Colonic mucosa (tissue), 4 donors: ENCODE measurements around the gene FMNL2. TPM values are rescaled to one million over a fixed set of nuclear protein-coding genes. Genes with fewer than 3 reads are reported as not detected.

ENCODE experiments used
- DNase-seq: peaks from one replicate; pipeline ENCODE4 v3.0.0-alpha.2; 2020
- H3K27ac ChIP-seq: fragments of 200-600 bp; one replicate; pipeline ENCODE4 v1.8.0; 2021
- H3K27me3 ChIP-seq: fragments of 200-600 bp; one replicate; pipeline ENCODE4 v1.8.0; 2021
- H3K36me3 ChIP-seq: fragments of 200-600 bp; one replicate; pipeline ENCODE4 v1.8.0; 2021
- H3K4me1 ChIP-seq: fragments of 200-600 bp; one replicate; pipeline ENCODE4 v1.8.0; 2021; ENCODE audit warnings: mild to moderate bottlenecking
- H3K4me3 ChIP-seq: fragments of 200-600 bp; one replicate; pipeline ENCODE4 v1.8.0; 2021
- H3K9ac ChIP-seq, 2 donors: one replicate each; pipeline ENCODE4 v1.7.0; 2013; ENCODE audit warnings: control low read depth in 2 of 2, low read depth in 2 of 2, low read length in 2 of 2
- H3K9me3 ChIP-seq: fragments of 200-600 bp; one replicate; pipeline ENCODE4 v1.8.0; 2021
- intact Hi-C: fragments of 100-400 bp; cut with DNase I; formaldehyde crosslinking; loops from one replicate; pipeline ENCODE4 v1.14.1; 2022
- total RNA-seq, 2 donors: library from RNA; stranded (reverse); fragmentation: NEBNext Ultra II Directional in 1 of 2; extraction: Animal tissue kit (Norgen Biotek cat#: 25700) in 1 of 2; gene quantifications; one replicate each; pipeline ENCODE4 v1.2.1, GENCODE V29; 2021
- TF ChIP-seq, protein P1 (sequence below): fragments of 200-600 bp; IDR thresholded peaks from one replicate; pipeline ENCODE4 v1.8.0; 2022; ENCODE audit warnings: antibody characterized with exemption, mild to moderate bottlenecking
- donor health status: healthy.
- donor health status: DM: no; HTN: no; CAD: no.
- donor health status: DM: no; HTN: no; CAD: no.

The FMNL2 gene
- total RNA-seq, 2 donors from 2014 or later: 10.6 to 17.5 TPM

DNA sequence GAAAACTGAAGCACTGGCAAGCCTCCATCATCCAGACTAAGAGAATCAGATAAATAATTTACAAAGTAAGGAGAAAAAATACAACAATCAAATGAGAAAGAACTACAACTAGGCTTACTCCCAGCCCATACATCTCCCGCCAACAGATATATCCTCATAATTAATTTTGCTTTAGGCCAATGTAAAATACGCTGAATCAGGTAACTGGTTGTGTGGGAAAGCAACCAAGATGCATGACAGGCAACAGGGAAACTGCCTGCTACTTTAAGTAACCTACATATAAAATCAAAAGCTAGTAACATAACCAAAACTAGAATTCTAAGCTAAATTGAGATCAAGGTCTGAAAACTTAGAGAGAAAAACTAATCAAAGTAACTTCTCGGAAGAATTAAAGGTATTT lies 360.8 kb downstream of the FMNL2 start:
- TF ChIP-seq, protein P1, sequence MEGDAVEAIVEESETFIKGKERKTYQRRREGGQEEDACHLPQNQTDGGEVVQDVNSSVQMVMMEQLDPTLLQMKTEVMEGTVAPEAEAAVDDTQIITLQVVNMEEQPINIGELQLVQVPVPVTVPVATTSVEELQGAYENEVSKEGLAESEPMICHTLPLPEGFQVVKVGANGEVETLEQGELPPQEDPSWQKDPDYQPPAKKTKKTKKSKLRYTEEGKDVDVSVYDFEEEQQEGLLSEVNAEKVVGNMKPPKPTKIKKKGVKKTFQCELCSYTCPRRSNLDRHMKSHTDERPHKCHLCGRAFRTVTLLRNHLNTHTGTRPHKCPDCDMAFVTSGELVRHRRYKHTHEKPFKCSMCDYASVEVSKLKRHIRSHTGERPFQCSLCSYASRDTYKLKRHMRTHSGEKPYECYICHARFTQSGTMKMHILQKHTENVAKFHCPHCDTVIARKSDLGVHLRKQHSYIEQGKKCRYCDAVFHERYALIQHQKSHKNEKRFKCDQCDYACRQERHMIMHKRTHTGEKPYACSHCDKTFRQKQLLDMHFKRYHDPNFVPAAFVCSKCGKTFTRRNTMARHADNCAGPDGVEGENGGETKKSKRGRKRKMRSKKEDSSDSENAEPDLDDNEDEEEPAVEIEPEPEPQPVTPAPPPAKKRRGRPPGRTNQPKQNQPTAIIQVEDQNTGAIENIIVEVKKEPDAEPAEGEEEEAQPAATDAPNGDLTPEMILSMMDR: no peak
- H3K36me3 ChIP-seq: no peaks in the 10 kb centered on the region
- no peak overlapping the region for H3K27ac ChIP-seq
- H3K27me3 ChIP-seq: no peaks in the 10 kb centered on the region
- no peak for DNase-seq
- no peak overlapping the region for H3K4me3 ChIP-seq
- intact Hi-C loops: no loop called here
- no peak overlapping the region for H3K9ac ChIP-seq
- H3K4me1 ChIP-seq: no peaks in the 10 kb centered on the region
- H3K9me3 ChIP-seq: no peaks in the 10 kb centered on the region

DNA sequence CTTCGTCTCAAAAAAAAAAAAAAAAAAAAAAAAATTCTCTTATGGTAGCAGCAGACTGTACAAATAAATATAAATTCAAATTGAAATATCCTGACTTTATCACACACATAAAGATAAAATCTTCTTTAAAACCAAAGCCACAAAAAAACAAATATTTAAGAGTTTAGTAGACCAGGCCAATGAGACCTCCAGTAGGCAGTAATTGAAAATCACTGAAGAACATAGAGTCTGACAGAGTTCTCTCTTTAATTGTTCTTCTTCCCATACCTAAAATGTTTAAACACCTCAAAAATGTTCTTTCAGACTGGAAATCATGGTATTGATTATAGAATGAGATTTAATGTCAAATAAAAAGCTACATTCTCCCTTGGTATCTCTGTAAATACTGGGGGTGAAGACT lies 361.5 kb downstream of the FMNL2 start:
- intact Hi-C loops: no loop called here
- TF ChIP-seq, protein P1: no peak
- Histone ChIP-seq H3K27me3 (no peaks in the 10 kb centered on the region), H3K9ac (no peak overlapping the region), H3K36me3 (no peaks in the 10 kb centered on the region), H3K4me3 (no peak overlapping the region), H3K4me1 (no peaks in the 10 kb centered on the region), H3K9me3 (no peaks in the 10 kb centered on the region), H3K27ac (no peak overlapping the region)
- DNase-seq: no peak

Other genes with a start within 250 kb of the FMNL2 start
- 1 to 10 TPM in 1 of 2 donors, under 1 TPM in 1; 0.44 to 1.0 TPM for gene CACNB4, start 236.1 kb upstream of the FMNL2 start, total RNA-seq
- gene STAM2, start 159.4 kb upstream of the FMNL2 start, total RNA-seq: 10 to 100 TPM; 30.6 to 42.0 TPM